SU-DHL-6 (cell line): ENCODE results near the gene LRRC17.

ENCODE experiments used
- EZH2phosphoT487 ChIP-seq: fragments of 200-600 bp; sonication (generic), shearing (Covaris generic); conservative IDR thresholded peaks from 2 replicates; pipeline ENCODE4 v1.6.1; 2018; ENCODE audit warnings: mild to moderate bottlenecking, antibody characterized with exemption, low read length, moderate library complexity, mixed read lengths
- TF ChIP-seq, protein P1 (sequence below): fragments of 200-600 bp; sonication (generic); IDR thresholded peaks from one replicate; pipeline ENCODE4 v1.5.1; 2017; ENCODE audit warnings: antibody characterized with exemption, mild to moderate bottlenecking, low read length, moderate library complexity; ENCODE audit not compliant: insufficient read depth, poor library complexity, severe bottlenecking

DNA sequence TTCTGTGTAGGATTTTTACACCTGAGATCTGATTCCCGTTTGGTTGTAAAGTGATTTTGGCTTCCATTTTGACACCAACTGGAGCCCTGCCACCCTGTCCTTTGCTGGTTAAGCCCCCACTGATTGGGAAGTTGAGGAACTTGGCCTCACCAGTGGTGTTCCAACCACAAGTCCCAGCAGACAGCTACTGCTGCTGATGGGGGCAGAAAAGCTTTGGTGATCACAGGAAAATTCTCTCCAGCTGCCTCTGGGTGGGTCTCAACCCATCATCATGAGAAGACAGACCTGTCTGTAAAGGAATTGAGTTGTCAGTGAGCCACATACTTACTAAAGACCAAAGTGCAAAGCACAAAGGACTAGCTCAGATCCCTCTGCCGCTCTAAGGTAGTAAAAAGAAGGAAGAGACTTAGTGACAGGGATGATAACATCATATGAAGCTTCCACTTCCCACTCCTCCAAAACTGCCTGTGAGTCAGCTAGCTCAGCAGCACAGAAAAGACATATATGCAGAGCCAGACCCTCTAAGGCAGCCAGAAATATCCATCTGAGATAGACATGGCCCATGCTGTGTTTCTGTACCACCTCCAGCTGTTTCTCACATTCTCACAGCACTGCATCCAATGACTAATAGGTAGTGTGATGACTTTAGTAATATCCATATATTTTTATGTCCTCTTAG is 22.4 kb upstream of the LRRC17 start:
- TF ChIP-seq, protein P1, sequence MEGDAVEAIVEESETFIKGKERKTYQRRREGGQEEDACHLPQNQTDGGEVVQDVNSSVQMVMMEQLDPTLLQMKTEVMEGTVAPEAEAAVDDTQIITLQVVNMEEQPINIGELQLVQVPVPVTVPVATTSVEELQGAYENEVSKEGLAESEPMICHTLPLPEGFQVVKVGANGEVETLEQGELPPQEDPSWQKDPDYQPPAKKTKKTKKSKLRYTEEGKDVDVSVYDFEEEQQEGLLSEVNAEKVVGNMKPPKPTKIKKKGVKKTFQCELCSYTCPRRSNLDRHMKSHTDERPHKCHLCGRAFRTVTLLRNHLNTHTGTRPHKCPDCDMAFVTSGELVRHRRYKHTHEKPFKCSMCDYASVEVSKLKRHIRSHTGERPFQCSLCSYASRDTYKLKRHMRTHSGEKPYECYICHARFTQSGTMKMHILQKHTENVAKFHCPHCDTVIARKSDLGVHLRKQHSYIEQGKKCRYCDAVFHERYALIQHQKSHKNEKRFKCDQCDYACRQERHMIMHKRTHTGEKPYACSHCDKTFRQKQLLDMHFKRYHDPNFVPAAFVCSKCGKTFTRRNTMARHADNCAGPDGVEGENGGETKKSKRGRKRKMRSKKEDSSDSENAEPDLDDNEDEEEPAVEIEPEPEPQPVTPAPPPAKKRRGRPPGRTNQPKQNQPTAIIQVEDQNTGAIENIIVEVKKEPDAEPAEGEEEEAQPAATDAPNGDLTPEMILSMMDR, result no peak
- no peak for TF ChIP-seq EZH2phosphoT487
